Measurements from ENCODE around the gene SNRNP48.

Gene SNRNP48

DNA sequence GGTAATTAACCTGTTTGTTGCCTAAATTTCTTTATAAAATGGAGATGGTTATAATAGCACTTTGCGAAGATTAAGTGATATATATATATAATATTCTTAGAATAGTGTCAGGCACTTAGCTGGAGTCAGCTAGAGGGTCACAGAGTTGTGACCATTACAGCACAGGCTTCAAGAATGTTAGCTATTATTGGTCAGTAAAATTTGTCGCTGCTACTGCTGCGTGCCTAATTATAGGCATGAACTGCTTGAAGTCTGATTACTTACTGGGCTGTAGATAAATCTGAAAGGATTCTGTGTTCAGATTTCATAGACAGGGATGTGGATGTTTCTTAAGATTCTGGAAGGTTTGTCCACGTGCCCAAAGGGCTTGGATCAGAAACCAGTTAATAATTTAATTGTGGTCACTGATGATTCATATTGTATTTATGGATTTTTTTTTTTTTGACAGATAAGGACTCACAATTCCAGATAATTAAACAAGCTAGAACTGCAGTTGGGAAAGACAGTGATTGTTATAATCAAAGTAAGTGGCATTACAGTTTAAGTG, 4.7 kb downstream of the SNRNP48 start:
- no peak overlapping the region for H3K27ac ChIP-seq
- ChIA-PET CTCF (no interaction called here), POLR2A (ENCODE audit: low non-redundant PET) (no interaction called here)
- TF ChIP-seq CTCF (conservative IDR thresholded peaks at IDR 0.05; ENCODE audit: low read depth): no peak
- DNase-seq (ENCODE audit: low spot score): no peak

GRCh38 chr6:7604003-7604402, 14.0 kb downstream of the SNRNP48 start:
- DNase-seq (ENCODE audit: low spot score): no peak
- ChIA-PET POLR2A (ENCODE audit: low non-redundant PET) (no interaction called here), CTCF (interaction anchor here (0.7 kb wide), 1 partner anchor 214 kb away, joined by 3 read pairs; no protein-coding TSS in a partner anchor)
- no peak overlapping the region for H3K27ac ChIP-seq
- no peak for TF ChIP-seq CTCF (conservative IDR thresholded peaks at IDR 0.05; ENCODE audit: low read depth)

DNA sequence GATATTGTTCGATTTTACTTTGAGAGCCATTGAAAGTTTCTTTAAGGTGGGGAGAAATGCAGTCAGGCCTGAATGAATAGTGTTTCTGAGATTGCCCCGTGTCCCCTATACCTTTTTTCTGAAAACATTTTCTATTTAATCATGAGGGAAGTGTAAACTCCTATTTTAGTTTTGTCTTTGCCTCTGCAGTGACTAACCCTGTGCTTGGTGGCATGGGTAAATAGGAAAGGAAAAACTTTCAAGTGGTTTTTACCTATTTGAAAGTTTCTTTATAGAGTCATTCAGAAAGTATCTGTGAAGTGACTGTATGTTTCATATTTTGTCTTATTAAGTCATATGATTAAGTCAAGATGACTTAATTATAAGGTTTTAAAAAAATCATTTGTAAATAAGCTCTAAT, 14.5 kb downstream of the SNRNP48 start:
- TF ChIP-seq CTCF (conservative IDR thresholded peaks at IDR 0.05; ENCODE audit: low read depth): no peak
- H3K27ac ChIP-seq: no peak overlapping the region
- DNase-seq (ENCODE audit: low spot score): no peak
- ChIA-PET POLR2A (ENCODE audit: low non-redundant PET) (no interaction called here), CTCF (interaction anchor here (0.7 kb wide), 1 partner anchor 214 kb away, joined by 3 read pairs; no protein-coding TSS in a partner anchor)

GRCh38 chr6:7615611-7616383, 25.8 kb downstream of the SNRNP48 start:
- CTCF ChIA-PET: interaction anchor here (0.6 to 1.3 kb wide), 10 partner anchors 10 to 939 kb away, joined by 3 to 6 read pairs (median 3); no protein-coding TSS in a partner anchor
- peak; percentile 80 for TF ChIP-seq CTCF (conservative IDR thresholded peaks at IDR 0.05; ENCODE audit: low read depth)
- H3K27ac ChIP-seq: no peak overlapping the region
- peak; percentile 41 for DNase-seq (ENCODE audit: low spot score)
- POLR2A ChIA-PET (ENCODE audit: low non-redundant PET): interaction anchor here (0.5 kb wide), 1 partner anchor 234 kb away, joined by 3 read pairs; no protein-coding TSS in a partner anchor

- no peak for TF ChIP-seq CTCF (conservative IDR thresholded peaks at IDR 0.05; ENCODE audit: low read depth)
- ChIA-PET POLR2A (ENCODE audit: low non-redundant PET) (no interaction called here), CTCF (interaction anchor here (0.5 to 1.1 kb wide), 4 partner anchors 191 to 667 kb away, joined by 3 read pairs; no protein-coding TSS in a partner anchor)
- DNase-seq (ENCODE audit: low spot score): peak; percentile 14
- H3K27ac ChIP-seq: peak overlapping the region; percentile 39
Measured at GRCh38 chr6:7617801-7618764, 28.1 kb downstream of the SNRNP48 start.

DNA sequence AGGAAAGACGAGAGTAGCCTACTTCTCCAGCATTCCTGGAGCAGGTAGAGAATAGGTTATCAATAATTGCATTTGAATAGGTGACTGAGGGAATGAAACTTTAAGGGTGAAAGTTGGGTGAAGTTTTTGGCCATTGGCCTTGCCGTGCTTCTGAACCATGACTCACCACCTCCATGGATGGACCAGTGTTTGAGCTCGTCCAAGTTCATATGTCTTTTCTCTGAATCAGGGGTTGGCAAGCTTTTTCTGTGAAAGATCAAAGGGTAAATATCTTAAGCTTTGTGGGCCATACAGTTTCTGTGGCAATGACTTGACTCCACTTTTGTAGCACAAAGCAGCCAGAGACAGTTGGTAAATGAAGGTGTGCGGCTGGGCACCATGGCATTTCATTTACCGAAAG, 31.8 kb downstream of the SNRNP48 start:
- H3K27ac ChIP-seq: no peak overlapping the region
- no peak for TF ChIP-seq CTCF (conservative IDR thresholded peaks at IDR 0.05; ENCODE audit: low read depth)
- POLR2A ChIA-PET (ENCODE audit: low non-redundant PET): interaction anchor here (0.7 kb wide), 1 partner anchor 329 kb away, joined by 3 read pairs; no protein-coding TSS in a partner anchor
- CTCF ChIA-PET: no interaction called here
- DNase-seq (ENCODE audit: low spot score): no peak

Data from RWPE1 (cell line).